NCI-H526 (cell line): ENCODE measurements around the gene GPR32.
"Not testable (repeated sequence)": the region's sequence is repeated elsewhere in the genome, so short reads cannot be mapped to it uniquely, and the experiment has no call there.

Experiments used
- DNase-seq, 2 experiments: peaks; one replicate each; lab custom pipeline; 2025; lab: John Stamatoyannopoulos, UW

Gene GPR32, protein sequence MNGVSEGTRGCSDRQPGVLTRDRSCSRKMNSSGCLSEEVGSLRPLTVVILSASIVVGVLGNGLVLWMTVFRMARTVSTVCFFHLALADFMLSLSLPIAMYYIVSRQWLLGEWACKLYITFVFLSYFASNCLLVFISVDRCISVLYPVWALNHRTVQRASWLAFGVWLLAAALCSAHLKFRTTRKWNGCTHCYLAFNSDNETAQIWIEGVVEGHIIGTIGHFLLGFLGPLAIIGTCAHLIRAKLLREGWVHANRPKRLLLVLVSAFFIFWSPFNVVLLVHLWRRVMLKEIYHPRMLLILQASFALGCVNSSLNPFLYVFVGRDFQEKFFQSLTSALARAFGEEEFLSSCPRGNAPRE

GRCh38 chr19:50770164-50770563 lies at the start of gene GPR32:
TSS of gene GPR32 (plus strand) at chr19:50770464. CDS start at chr19:50770601, 137 bp downstream.
- DNase-seq: not testable (repeated sequence)

DNA sequence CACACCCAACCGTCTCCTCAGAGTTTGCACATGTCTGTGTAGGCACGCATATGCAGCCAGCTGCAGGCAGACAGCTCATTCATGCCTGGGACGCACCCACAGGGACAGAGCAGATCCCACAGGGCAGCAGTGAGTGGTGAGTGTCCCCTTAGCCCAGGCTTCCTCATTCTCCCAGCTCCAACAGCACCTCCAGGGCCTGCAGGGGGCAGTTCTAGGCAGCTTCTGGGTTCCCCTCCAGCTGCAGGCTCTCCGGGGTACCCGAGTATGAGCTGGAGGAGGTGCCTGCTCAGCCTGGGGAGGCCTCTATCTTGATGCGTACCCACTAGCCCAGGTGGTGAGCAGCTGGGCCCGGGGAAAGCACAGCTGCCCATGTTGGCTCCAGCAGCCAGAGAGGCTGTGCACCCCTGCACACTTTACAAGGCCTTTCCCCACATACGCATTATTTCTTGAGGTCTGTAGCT lies 49.3 kb upstream of the GPR32 start:
- peak in 1 of 2 experiments; percentile 15 for DNase-seq

DNA sequence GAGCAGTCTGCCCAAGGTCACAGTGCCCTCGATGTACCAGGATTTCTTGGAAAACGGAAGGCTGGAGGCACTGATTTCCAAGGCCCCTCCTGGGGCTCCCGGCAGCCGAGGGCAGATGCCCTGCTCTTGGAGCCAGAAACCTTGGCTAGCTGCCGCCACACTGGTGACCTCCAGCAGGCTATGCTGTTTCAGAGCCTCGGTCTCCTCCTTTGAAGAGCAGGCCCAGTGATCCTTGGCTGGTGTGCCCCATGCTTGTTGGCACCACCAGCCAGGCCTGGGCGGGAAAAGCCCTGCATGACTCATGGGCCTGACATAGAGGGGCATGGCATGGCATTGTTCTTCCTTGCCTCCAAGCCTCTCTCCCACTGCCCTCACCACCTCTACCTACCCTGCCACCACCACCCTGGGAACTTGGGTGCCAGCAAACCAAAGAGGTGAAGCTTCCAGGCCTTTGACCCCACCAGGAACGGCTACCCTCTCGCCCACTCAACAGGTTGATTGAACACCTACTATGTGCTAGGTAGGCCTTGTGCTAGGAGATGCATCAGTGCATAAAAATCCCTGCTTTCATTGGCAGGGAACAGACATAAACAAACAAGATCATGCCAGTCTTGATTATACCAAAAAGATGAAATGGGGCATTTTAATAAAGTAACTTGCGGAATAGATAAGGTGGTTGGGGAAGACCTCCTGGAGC lies 48.7 kb upstream of the GPR32 start:
- DNase-seq: no peak

GRCh38 chr19:50722201-50723013 lies 47.9 kb upstream of the GPR32 start:
- DNase-seq: no peak

DNA sequence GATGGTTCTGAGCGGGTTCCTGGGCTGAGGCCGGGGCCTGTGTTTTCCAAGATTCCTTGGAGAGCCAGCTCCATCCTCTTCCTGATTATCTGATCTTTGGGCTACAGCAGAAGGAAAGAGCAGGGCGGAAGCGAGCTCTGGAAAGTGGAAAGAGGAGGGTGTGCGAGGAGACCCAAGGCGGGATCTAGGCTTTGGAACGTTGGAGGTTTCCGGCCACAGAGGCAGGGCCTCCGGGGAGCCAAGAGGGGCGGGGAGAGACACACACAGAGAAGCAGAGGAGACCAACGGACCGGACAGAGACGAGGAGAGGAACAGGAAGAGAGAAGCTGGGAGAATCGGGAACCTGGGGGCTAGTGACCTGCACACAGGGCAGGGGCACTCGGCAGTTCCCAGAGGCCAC lies 47.2 kb upstream of the GPR32 start, which contains the start of gene CLEC11A:
TSS of gene CLEC11A (plus strand) at position 296 of the 400 bp plus-strand sequence. CDS start 162 bp downstream, outside the sequence.
- no peak for DNase-seq

- DNase-seq: no peak
These were observed 46.3 kb upstream of the GPR32 start for GRCh38 chr19:50723735-50724521.

- peak; percentile 93 to 99 for DNase-seq
These were observed 45.6 kb upstream of the GPR32 start for GRCh38 chr19:50724522-50725217.

DNA sequence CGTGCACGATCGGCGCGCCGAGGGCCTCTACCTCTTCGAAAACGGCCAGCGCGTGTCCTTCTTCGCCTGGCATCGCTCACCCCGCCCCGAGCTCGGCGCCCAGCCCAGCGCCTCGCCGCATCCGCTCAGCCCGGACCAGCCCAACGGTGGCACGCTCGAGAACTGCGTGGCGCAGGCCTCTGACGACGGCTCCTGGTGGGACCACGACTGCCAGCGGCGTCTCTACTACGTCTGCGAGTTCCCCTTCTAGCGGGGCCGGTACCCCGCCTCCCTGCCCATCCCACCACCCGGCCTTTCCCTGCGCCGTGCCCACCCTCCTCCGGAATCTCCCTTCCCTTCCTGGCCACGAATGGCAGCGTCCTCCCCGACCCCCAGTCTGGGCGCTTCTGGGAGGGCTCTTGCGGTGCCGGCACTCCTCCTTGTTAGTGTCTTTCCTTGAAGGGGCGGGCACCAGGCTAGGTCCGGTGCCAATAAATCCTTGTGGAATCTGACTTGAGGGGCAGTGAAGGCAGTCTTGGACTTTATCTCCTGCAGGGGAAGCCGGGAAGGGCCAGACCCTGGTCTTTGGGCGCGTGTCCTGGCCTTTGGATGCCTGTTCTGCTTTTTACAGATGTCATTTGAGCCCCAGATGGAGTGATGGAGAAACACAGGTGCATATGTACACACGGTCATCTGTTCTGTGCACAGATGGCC lies 44.9 kb upstream of the GPR32 start:
- DNase-seq: no peak

DNA sequence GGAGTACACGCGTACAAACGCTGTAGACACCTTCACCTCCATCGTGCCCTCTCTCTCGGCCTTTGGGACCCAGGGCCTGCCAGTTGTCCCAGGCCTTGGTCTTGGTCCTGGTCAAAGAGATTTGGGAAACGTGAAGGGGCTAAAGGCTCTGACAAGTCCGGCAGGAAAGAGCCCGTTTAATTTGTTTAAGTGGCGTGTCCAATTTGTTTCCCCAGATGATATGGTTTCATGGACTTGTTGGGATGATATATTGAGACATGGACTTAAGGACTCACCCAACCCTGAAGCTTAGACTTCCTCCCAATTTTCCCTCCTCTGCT lies 44.4 kb upstream of the GPR32 start:
- DNase-seq: no peak

DNA sequence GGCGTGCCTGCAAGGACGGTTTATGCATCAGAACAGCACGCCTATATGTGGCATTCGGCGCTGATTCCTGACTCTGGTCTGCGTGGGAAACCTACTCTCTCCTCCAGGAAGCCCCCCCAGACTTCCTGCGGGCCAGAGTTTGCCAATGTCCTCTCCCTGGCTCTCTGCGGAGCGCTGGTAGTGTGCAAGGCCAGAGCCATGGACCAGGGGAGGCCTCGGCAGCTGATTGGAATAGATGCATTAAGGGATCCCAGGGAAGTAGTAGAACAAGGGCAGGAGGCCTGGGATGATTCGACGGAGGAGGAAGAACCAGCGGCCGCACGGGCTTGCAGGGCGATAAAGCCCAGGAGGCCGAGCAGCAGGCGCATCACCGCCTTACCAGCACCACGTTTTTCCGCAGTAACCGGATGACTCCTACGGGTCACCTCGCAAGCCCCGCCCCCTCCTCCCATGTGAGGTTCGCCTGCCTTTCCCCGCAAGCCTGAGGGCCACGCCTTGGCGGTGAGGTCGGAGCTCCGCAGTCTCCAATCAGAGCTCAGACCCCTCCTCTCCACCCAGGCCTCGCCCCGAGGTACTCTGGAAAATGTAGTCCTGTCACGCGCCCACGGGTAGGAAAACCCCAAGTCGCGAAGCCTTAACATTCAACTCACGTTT lies 42.1 kb upstream of the GPR32 start:
- peak; percentile 72 to 87 for DNase-seq

GRCh38 chr19:50729894-50730293 lies 40.4 kb upstream of the GPR32 start:
- no peak for DNase-seq

DNA sequence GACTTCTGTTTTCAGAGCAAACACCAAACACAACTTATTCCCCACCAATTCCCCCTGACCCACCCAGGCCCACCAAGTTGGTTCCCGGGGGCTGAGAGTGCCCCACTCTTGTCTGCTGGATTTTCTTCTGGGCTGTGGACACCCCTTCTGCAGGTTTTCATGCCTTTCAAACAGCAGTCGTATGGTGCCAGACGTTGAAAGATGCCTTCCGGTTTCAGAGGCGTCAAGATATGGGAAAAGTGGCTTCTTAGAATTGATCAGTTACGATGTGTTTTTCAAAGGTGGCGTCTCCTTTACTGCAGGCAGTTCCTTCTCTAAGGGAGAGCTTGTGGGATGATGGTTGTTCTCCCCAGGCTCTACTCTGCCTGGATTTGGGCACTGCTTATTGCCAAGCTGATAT lies 34.4 kb upstream of the GPR32 start:
- no peak for DNase-seq

GRCh38 chr19:50736338-50736737 lies 33.9 kb upstream of the GPR32 start:
- no peak for DNase-seq

GRCh38 chr19:50739132-50739913 lies 30.9 kb upstream of the GPR32 start:
- DNase-seq: no peak

DNA sequence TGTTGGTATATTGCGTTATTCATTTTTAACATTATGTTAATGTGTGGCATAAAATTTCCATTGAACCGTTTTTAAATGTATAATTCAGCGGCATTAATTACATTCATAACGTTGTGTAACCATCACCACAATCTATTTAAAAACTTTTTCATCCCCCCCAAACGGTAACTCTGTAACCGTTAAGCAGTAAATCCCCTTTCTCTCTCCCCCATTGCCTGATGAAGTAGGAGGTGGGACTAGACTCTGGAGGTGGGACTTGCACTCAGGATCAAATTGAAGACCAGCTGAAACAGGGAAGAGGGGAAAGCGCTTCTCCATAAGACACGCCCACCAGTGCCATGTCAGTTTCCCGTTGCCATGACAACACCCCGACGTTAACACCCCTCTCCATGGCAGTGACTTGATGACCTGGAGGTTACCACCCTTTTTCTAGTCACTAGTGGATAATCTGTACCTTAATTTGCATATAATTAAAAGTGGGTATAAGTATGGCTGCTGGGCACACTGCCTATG lies 30.3 kb upstream of the GPR32 start:
- DNase-seq: no peak

- no peak for DNase-seq
These were observed 28.9 kb upstream of the GPR32 start for GRCh38 chr19:50741179-50741933.

GRCh38 chr19:50743537-50743936 lies 26.7 kb upstream of the GPR32 start:
- DNase-seq: no peak

DNA sequence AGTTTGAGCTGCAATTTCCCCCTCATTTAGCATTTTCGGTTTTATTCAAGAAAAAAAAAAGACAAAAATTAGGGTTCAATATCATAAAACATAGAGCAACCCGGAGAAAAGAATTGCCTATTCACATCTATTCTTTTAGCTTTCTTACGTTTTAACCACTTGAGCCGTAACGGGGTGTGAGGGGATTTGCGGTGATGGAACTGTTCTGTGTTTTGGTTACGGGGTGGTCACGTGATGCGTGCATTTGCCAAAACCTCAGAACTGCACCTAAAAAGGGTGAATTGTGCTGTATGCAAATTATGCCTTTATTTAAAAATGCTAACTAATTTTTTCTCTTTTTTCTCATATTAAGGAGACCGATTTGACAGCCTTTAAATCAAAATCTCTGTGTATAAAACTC lies 25.0 kb upstream of the GPR32 start:
- DNase-seq: no peak
